AG10803 (cell line): Measurements from ENCODE around the gene SMPD3.
A peak's percentile ranks its signal among the peaks of the same experiment; 100 is the strongest.

ENCODE experiments used
- DNase-seq: peaks from one replicate; pipeline ENCODE4 v3.0.0; 2010; ENCODE audit warnings: low read depth
- H3K4me3 ChIP-seq: 2 replicates; pipeline ENCODE4 v1.5.1; 2011; ENCODE audit warnings: mild to moderate bottlenecking, low read length, control low read depth
- CTCF ChIP-seq: conservative IDR thresholded peaks from 2 replicates; pipeline ENCODE4 v1.5.1; 2011; ENCODE audit warnings: mild to moderate bottlenecking, low read length, control low read depth, inconsistent platforms

Gene SMPD3

GRCh38 chr16:68310437-68310773 is 137.9 kb downstream of the SMPD3 start:
- peak; percentile 11 for DNase-seq
- peak overlapping the region; percentile 99 for H3K4me3 ChIP-seq
- TF ChIP-seq CTCF: no peak

- no peak for DNase-seq
- peak overlapping the region; percentile 99 for H3K4me3 ChIP-seq
- TF ChIP-seq CTCF: no peak
These were observed 138.5 kb downstream of the SMPD3 start for GRCh38 chr16:68309799-68310198.
